GM21423 (cell line): ENCODE measurements around the gene NCBP3.

Source experiments
- ATAC-seq: cut with Tn5 transposase; IDR thresholded peaks from one replicate; pipeline ENCODE4 v1.9.1; 2021; ENCODE audit warnings: mild to moderate bottlenecking, moderate library complexity; ENCODE audit not compliant: unreplicated experiment

Gene NCBP3

GRCh38 chr17:3845621-3846436 lies at the start of gene NCBP3:
Gene NCBP3 (minus strand): TSS chr17:3846246. CDS start chr17:3846223, 23 bp downstream.
- peak; percentile 94 for ATAC-seq

GRCh38 chr17:3895354-3895753 lies 49.3 kb upstream of the NCBP3 start:
- no peak for ATAC-seq

- ATAC-seq = no peak
These were observed 48.9 kb upstream of the NCBP3 start for GRCh38 chr17:3894911-3895343.

GRCh38 chr17:3894188-3894587 lies 48.1 kb upstream of the NCBP3 start:
- ATAC-seq = no peak

GRCh38 chr17:3893720-3894116 lies 47.7 kb upstream of the NCBP3 start:
- ATAC-seq = no peak

GRCh38 chr17:3893003-3893719 lies 47.1 kb upstream of the NCBP3 start, which contains the start of gene CAMKK1:
Gene CAMKK1 (minus strand): TSS chr17:3893053. CDS start chr17:3885687, 7,366 bp downstream.
- ATAC-seq = peak; percentile 81

GRCh38 chr17:3892095-3892998 lies 46.3 kb upstream of the NCBP3 start:
- ATAC-seq = peak; percentile 6

GRCh38 chr17:3891626-3892094 lies 45.6 kb upstream of the NCBP3 start:
- ATAC-seq = no peak

GRCh38 chr17:3890878-3891219 lies 44.8 kb upstream of the NCBP3 start:
- ATAC-seq = no peak

GRCh38 chr17:3890082-3890877 lies 44.2 kb upstream of the NCBP3 start:
- ATAC-seq = no peak

- no peak for ATAC-seq
These were observed 43.4 kb upstream of the NCBP3 start for GRCh38 chr17:3889325-3890012.

GRCh38 chr17:3888343-3889171 lies 42.5 kb upstream of the NCBP3 start:
- no peak for ATAC-seq

GRCh38 chr17:3887804-3888203 lies 41.8 kb upstream of the NCBP3 start:
- no peak for ATAC-seq

- ATAC-seq = no peak
These were observed 41.3 kb upstream of the NCBP3 start for GRCh38 chr17:3887394-3887793.

GRCh38 chr17:3886776-3887175 lies 40.7 kb upstream of the NCBP3 start:
- ATAC-seq = no peak

- no peak for ATAC-seq
These were observed 39.9 kb upstream of the NCBP3 start for GRCh38 chr17:3885970-3886369.

- no peak for ATAC-seq
These were observed 39.2 kb upstream of the NCBP3 start for GRCh38 chr17:3885271-3885670.

GRCh38 chr17:3884188-3884587 lies 38.1 kb upstream of the NCBP3 start:
- no peak for ATAC-seq

- ATAC-seq = no peak
These were observed 36.2 kb upstream of the NCBP3 start for GRCh38 chr17:3882276-3882675.
